NOMO-1 treated with DMSO at 0.1 percent for 48 hours (cell line): ENCODE results near the gene BLNK.

Experiments used
- DNase-seq: peaks from one replicate; lab custom pipeline; 2025; ENCODE audit not compliant: unreplicated experiment; lab: John Stamatoyannopoulos, UW

The BLNK gene

GRCh38 chr10:96152437-96152836 is 118.9 kb downstream of the BLNK start:
- no peak for DNase-seq
